Kidney glomerular epithelial cell (primary cell): ENCODE results near the gene STX2.
"Not testable (repeated sequence)": the region's sequence is repeated elsewhere in the genome, so short reads cannot be mapped to it uniquely, and the experiment has no call there.

Experiments
- DNase-seq: peaks from one replicate; lab custom pipeline; 2025; lab: John Stamatoyannopoulos, UW

The STX2 gene

GRCh38 chr12:130799051-130799450 lies 40.0 kb downstream of the STX2 start:
- no peak for DNase-seq

GRCh38 chr12:130796985-130797686 lies 41.9 kb downstream of the STX2 start:
- DNase-seq, result no peak

DNA sequence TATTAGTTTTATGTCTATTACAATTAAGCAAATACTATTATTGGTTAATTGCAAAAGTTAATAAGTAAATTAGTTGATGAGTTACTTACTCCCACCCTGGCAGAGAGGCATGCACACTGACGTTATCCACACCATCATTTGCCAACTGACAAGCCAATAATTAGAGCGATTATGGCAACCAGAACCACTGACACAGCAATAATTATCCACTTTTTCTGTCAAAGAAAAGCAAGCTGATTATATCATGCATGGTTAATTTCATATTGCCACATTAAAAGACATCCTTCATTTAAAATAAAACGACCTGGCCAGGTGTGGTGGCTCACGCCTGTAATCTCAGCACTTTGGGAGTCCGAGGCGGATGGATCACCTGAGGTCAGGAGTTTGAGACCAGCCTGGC lies 43.1 kb downstream of the STX2 start:
- no peak for DNase-seq

DNA sequence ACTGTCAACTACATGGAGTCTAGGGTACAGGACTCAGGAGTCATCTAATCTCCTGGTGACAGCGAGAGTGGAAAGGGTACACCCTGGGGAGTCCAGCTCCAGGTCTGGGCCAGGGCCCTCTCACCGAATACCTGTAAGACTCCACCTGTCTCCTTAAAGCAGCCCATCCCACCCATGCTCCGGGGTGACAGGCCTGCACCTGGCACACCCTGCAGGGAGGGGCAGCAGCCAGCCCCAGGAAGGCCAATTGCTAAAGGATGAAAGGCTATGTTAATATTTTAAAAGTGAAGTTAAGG lies 45.5 kb downstream of the STX2 start:
- no peak for DNase-seq

DNA sequence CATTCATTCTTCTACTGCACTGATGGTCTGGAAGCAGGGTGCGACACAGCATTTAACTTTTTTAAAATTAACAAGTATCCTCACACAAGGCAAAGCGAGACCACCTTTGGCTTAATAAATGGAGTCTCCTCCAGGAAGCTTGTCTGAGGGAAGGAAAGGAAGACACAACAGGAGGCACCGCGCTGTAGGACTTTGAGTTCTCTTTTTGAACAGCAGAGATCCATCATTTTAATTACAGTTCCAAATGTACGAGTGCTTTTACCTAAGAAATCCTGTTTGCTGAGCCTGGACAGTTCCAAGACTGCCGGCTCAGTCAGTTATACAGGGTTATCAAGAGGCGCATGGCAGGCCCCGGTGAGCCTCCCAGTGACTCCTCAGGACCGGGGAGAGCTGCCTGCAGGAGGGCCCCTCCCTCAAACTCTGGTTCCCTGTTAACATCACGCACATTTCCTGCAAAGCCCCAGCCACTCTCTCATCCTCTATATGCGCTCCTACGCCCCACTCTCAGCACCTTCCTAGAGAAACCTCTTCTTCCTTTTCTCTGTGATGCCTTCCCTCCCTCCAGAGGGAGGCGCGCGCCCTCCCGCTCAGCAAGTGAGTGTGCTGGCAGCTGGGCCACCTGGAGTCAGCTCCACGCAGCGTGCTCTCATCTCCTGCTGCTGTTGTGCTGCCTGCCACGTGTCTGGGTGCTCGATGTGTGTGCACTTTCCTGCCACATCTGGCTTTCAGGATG lies 46.1 kb downstream of the STX2 start:
- DNase-seq, result no peak

DNA sequence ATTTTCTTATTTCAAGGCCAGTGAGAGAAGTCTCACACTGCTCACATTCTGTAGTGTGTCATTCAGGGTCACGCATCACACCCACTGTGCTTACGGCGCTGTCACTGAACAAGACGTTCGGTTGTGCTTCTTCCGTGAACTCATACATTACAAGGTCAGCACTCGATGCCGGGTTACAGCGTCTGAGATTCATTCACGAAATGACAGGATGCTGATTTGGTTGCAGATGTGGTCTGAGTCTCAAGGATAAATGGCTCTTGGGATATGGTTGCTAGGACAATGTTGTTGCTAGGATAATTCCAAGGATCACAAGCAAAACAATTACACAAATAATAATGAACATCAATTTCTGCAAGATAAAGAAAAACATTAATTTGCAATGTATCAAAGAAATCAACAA lies 47.4 kb downstream of the STX2 start:
- no peak for DNase-seq

DNA sequence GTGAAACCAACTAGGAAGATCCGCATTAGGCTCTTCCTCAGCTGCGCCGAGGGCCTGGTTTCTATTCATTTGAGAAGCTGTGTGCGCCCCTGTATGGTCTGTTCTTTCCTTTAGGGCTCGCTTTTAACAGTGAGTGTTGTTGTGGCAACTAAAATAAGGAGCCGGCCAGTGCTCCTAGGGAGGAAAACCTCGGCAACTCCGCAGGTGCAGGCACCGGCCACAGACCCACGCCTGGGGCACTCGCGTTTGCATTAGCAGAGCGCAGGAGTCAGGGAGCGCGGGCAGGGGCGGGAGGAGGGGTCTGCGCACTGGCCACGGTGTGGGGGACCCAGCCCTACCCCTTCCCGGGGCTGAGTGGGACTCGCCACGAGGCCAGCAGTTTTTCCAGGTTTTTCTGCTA lies 50.5 kb downstream of the STX2 start:
- DNase-seq, result no peak

DNA sequence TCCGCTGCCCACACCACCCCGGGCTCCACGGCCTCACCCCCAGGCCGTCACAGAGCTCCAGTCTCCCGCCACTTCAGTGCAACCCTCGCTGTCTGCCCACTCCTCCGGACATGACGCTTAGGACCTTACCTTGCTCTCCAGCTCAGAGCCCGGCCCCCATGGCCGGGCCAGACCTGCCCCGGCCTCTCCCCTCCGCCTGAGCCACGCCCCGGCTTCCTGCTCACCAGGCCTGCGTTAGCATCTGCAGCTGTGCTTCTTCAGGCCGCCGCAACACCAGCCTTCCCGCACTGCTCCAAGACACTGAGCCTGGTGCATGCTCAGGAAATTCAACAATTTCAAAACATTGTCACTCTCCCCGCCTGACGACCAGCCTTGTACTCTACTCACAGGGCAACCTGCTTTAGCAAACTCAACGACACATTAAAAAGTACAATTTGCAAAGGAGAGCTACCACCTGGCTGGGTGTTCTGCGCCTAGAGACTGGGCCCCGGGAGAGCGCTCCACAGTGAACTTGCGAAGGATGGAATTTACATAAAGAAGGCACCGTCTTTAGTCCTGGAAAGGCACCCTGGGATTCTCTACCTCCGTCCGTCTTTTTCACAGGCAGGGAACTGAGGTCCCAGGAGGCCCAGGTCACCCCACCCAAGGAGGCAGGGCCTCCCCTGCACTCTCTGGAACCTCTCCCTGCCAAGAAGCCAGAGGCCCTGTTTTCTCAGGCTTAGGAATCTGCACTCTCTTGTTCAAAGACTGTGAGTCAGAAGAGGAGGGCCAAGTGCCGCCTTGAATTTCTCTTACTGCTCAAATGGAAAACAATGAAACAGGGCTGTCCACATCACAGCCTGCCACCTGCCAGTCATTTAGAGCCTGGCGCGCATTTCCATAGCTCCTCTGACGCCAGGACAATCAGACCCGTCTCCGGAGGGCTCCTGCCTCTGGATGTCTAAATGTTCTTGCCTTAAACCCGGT lies 51.3 kb downstream of the STX2 start:
- no peak for DNase-seq

- DNase-seq, result no peak
Measured at GRCh38 chr12:130787041-130787440, 52.0 kb downstream of the STX2 start.

DNA sequence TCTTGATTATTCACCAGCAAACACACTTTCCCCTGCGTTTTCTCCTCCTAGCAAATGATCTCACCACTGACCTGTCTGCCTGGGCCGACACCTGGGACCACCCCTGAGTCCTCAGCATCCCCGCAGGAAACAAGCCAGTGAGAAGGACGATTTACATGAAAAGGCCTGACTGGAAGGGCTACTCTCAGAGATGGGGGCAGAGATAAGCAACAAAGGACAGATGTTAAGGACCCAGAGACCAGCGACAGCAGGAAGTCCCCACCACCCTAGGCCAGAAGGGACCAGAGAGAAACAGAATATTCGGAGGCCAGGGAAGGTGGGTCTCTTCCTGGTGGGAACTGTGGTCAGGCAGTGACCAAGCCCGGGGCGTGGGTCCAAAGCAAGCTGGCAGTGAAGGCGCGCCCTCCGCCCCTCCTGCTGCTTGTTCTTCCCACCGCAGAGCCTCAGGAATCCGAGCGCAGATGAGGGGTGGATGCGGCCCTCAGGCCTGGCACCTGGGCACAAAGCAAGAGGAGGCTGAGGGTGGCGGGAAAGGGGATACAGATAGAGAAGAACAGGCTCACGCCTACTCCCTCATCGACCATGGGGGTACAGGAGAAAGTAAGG lies 55.8 kb downstream of the STX2 start:
- no peak for DNase-seq

DNA sequence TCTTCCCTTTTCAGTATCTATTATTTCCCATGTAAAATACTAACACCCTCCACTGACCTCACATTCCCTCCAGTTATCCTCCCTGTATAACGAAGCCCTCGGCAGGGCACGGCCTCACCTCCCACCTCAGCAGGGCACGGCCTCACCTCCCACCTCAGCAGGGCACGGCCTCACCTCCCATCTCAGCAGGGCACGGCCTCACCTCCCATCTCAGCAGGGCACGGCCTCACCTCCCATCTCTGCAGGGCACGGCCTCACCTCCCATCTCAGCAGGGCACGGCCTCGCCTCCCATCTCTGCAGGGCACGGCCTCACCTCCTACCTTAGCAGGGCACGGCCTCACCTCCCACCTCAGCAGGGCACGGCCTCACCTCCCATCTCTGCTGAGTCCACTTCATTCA lies 56.8 kb downstream of the STX2 start:
- not testable (repeated sequence) for DNase-seq

DNA sequence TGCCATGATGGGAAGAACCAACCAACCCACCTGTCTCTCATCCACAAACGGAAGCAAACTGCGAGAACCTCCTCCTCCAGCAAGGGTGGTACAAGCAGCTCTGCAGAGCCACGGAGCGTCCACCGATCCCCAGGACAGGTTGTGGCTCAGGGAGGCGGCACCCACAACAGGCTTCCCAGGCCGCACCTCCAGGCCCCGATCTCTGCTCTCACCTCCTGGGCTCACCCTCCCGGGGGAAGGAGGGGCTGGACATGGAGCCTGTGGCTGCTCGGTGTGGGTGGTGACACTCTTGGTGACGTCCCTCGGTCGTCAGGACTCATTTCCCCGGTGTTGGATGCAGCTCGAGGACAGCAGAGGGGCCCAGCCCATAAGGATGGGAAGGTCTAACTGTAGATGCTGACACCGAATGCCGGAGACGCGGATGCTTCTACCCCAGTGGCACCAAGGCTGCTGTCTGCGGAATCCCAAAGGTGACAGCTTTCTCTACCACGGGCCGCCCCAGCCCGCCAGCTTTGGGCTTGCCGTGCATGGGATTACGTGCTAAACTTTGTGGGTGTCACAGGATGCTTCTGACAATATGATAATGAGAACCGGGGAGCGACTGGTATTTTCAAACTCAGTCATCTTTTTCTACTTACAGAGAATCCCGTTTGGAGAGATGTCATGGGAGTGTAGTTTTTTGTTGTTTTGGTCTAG lies 58.0 kb downstream of the STX2 start:
- DNase-seq, result no peak

DNA sequence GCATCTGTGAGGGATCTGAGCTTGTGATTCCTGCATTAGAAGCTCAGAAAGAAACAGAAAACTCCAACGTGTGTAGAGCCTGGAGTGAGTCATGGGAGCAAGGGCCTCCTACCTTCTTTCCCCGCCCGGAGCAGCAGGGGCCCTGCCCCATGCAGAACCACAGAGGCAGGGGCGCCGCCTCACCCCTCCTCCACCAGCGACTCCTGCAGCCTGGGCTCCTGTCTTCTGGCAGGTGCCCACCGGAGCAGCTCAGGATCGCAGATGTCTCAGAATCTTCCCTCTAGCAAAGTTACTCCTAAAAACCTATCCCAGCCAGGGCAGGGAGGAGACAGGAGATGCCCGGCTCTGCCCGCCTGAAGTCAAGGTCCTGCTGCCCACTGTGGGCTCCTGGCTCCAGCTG lies 58.7 kb downstream of the STX2 start:
- no peak for DNase-seq

DNA sequence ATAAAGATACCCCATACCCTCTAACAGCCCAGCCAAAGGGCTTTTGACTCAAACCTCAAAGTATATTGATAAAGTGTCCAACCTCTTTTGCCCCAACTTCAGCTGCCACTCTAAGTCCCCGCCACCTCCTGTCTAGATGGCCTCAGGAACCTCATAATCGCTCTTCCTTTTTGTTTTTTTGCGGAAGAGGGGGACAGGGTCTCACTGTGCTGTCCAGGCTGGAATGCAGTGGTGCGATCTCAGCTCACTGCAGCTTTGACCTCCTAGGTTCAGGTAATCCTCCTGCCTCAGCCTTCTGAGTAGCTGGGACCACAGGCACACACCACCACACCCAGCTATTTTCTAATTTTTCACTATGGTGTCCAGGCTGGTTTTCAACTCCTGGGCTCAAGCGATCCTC lies 60.3 kb downstream of the STX2 start:
- DNase-seq, result no peak

- no peak for DNase-seq
Measured at GRCh38 chr12:130776857-130777339, 62.2 kb downstream of the STX2 start.

- peak; percentile 69 for DNase-seq
Measured at GRCh38 chr12:130775953-130776856, 62.8 kb downstream of the STX2 start.

DNA sequence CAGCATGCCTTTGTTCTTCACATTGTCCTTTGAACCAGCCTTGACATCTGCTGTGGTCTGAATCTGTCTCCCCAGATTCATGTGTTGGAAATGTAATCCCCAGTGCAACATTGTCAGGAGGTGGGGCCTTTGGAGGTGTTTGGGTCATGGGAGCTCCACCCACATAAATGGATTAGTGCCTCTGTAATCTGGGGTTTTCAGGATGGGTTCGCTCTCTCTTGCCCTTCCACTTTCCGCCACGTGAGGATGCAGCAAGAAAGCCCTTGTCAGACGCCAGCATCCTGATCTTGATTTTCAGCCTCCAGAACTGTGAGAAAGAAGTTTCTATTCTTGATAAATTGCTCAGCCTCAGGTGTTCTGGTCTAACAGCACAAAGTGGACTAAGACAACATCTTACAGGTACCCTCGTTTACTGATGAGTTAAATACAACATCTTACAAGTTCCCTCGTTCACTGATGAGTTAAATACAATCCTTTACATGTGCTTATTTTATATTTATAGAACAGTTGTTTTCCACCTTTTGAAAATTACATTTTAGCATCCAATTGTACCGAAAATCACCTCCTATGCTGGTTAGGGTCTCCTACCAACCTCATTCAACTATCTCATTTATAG lies 68.5 kb downstream of the STX2 start:
- DNase-seq, result no peak

DNA sequence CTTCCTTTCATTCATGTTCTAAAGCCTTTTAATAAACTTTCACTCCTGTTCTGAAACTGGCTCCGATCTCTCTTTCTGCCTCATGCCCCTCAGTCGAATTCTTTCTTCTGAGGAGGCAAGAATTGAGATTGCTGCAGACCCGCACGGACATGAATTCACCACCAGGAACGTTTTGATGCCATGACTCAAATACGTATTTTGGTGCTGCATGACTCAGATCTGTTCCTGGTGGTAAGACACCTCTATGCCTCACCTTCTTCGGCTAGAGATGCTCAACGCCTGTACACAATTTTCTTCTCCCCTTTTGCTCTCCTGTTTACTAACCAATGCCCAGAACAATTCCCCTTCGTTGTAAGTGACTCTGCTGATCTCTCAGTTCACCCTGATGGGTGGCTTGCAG lies 70.9 kb downstream of the STX2 start:
- DNase-seq, result no peak

- DNase-seq, result no peak
Measured at GRCh38 chr12:130766470-130766869, 72.6 kb downstream of the STX2 start.

GRCh38 chr12:130765186-130765659 lies 73.8 kb downstream of the STX2 start:
- DNase-seq, result no peak
